A673 (cell line): ENCODE measurements around the gene MFSD6.

ENCODE experiments used
- CTCF ChIP-seq: fragments of 300-800, 200-600 bp; sonication (generic); conservative IDR thresholded peaks from 2 replicates; pipeline ENCODE4 v1.5.1; 2017; ENCODE audit warnings: low read depth, mild to moderate bottlenecking, antibody characterized with exemption, low read length, moderate library complexity, mixed read lengths
- EZH2 ChIP-seq: fragments of 200-600 bp; sonication (generic); IDR thresholded peaks from 2 replicates; pipeline ENCODE4 v1.6.1; 2017; ENCODE audit warnings: borderline replicate concordance, low read depth, mild to moderate bottlenecking, mixed read lengths, antibody characterized with exemption, low read length; ENCODE audit not compliant: poor library complexity, severe bottlenecking

- TF ChIP-seq CTCF (no peak), EZH2 (no peak)
Measured at GRCh38 chr2:190526105-190526750, 118.1 kb downstream of the MFSD6 start.
